Kasumi-1 (cell line): ENCODE measurements around the gene GABBR2.
"Not testable (repeated sequence)": the region's sequence is repeated elsewhere in the genome, so short reads cannot be mapped to it uniquely, and the experiment has no call there.

Experiments
- DNase-seq, 2 experiments: peaks; one replicate each; lab custom pipeline; 2025; lab: John Stamatoyannopoulos, UW

GABBR2 gene

DNA sequence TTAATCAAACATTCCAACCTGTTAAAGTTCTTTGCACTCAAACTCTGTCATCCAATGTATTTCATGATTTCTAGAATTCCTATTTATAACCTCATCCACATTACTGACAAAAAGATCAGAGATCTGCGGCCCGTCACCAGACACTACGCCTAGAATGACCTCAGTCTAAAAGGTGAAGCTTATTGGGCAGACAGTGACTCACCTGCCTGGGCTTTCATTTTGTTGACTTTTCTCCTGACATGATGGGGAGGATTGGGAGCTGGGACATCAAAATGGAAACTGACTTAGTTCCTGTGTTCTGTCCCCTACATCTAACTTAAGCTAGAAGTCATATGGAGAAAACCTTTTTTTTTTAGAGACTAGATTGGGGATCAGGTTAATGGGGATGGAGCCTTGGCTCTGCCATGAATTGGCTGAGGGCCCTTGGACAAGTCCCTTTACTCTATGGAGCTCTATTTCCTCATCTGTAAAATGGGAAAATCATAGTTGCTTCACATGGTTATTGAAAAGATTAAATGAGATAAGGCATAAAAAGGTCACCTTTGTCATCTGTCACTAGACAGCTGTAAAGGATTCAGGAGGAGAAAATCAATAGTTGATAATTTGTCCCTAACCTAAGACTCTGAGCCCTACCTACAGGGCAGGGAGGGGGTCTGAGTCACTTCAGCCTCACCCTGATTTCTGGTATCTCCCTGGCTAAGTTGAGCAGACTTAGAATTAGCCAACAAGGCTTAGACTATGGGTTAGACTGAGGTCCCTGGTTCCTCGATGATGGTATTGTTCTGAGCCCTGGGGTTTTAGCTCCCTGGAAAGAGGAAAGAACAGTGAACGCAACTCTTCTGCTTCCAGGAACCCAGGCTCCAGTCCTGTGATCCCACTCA lies 228.5 kb downstream of the GABBR2 start:
- no peak for DNase-seq

DNA sequence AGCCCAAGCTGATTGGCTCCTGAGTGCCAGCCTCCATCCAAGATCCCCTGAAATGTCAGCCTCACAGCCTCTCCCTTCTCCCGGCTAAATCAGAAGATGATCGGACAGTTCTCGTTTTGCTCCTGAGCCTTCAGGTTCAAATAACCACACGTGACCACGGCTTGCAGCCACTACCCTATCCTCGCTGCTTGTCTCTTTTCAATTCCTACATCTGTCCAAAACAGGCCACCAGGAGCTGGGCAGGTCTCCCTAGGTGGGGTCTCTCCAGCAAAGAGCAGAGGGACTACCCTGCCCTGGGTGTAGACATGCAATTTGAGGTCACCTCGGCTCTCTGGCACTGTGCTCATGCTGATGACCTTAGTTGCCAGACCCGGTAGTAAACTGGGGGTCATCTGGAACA lies 229.3 kb downstream of the GABBR2 start:
- DNase-seq = no peak

- DNase-seq = no peak
These were observed 230.9 kb downstream of the GABBR2 start for GRCh38 chr9:98477884-98478283.

- DNase-seq = no peak
These were observed 236.5 kb downstream of the GABBR2 start for GRCh38 chr9:98472216-98472615.

- DNase-seq = no peak
These were observed 237.6 kb downstream of the GABBR2 start for GRCh38 chr9:98471185-98471584.

- DNase-seq = no peak
These were observed 240.0 kb downstream of the GABBR2 start for GRCh38 chr9:98468567-98469239.

DNA sequence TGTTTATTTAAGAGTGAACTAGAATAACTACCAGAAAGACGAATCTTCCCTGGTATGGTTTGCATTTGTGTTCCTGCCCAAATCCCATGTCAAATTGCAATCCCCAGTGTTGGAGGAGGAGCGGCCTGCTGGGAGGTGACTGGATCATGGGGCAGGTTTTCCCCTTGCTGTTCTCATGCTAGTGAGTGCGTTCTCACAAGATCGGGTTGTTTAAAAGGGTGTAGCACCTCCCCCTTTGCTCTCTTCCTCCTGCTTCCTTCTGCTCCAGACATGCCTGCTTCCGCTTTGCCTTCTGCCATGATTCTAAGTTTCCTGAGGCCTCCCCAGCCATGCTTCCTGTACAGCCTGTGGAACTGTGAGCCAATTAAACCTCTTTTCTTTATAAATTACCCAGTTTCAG lies 242.9 kb downstream of the GABBR2 start:
- DNase-seq = no peak

DNA sequence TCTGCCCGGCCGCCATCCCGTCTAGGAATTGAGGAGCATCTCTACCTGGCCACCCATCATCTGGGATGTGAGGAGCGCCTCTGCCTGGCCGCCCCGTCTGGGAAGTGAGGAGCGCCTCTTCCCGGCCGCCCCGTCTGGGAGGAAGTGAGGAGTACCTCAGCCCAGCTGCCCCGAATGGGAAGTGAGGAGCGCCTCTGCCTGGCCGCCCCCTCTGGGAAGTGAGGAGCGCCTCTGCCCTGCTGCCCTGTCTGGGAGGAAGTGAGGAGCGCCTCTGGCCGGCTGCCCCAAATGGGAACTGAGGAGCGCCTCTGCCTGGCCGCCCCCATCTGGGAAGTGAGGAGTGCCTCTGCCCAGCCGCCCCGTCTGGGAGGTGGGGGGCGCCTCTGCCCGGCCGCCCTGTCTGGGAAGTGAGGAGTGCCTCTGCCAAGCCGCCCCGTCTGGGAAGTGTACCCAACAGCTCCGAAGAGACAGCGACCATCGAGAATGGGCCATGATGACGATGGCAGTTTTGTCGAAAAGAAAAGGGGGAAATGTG lies 244.5 kb downstream of the GABBR2 start:
- not testable (repeated sequence) for DNase-seq

- no peak for DNase-seq
These were observed 246.4 kb downstream of the GABBR2 start for GRCh38 chr9:98462310-98462709.

DNA sequence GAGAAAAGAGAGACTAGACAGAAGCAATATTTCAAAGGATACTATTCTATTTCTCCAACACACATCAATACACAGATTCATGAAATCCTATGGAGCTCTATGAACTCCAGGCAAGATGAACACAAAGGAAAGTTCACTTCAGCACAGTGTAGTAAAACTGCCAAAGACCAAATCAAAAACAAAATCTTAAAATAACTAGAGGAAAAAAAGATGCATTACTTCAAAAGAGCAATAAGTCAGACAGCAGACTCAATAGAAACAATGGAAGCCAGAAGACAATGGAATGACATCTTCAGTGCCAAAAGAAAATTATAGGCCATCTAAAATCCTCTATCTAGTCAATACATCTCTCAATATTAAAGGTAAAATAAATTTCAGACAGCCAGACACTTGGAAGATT lies 248.0 kb downstream of the GABBR2 start:
- no peak for DNase-seq

DNA sequence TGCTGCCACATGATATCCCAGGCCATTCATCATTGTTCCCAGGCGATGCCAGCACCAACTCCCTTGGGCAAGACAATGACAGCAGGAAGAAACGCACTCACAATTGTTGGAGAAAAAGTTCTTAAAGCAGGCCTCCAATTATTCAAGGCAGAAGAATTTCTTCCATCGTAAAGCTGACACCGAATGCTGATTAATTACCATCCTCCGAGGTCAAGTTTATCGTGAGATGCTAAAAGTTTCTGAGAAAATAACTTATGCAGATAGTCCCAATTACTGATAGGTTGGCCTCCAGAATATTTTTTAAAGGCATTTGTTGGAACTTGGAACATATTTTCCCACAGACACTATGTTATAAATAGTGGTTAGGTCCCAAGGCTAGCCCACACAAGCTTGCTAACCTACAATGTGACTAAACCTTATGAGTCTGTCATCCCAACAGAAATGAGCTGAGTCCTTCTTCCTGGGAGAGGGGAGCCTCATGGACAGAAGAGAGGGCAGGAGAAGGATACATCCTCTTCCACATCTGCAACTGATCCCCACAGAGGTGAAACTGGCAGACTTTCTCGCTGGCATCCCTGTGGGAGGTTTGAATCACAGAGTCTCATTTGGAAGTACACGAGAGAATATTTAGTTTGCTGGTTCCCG lies 250.9 kb downstream of the GABBR2 start:
- no peak for DNase-seq

- no peak for DNase-seq
These were observed 252.6 kb downstream of the GABBR2 start for GRCh38 chr9:98456156-98456613.

DNA sequence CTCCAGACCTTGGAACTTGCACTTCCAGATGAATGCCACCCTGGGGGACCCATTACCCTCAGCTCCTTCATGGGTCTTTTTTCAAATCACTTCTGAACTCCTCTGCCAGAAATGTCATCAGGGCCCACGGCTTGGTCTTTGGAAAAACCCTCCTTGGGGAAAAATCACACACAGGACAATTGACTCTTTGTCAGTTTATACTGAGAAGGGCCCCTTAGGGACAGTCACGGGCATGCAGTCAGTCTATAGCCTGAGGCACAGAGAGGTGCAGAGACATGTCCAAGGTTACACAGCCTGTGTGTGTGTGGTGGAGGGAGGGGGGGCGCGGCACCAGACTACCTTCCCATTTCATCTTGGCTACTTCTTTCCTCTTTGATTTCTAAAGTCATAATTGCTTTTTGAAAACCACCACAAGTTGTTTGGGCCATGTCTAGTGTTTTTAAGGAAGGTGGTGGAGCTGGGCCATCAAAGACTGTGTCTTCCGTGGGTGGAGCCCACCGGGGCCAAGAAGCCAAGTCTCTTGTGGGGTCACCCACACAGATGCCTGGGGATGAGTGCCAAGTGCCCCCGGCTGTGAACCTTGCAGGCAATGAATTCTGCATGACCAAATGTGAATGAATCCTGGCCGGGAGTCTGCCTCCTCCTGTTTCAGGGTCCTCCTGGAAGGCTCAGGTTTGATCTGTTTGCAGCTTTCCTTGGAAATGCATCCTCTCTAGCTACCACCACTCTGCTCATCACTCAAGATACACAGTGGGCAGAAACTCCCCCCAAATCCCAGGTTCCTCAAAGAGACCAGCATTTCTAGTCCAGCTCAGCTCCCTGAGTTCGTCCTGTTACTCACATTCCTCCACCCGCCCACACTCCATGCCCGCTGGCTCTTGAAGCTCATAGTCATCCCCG lies 253.2 kb downstream of the GABBR2 start:
- DNase-seq = no peak

- no peak for DNase-seq
These were observed 255.0 kb downstream of the GABBR2 start for GRCh38 chr9:98453589-98454311.

DNA sequence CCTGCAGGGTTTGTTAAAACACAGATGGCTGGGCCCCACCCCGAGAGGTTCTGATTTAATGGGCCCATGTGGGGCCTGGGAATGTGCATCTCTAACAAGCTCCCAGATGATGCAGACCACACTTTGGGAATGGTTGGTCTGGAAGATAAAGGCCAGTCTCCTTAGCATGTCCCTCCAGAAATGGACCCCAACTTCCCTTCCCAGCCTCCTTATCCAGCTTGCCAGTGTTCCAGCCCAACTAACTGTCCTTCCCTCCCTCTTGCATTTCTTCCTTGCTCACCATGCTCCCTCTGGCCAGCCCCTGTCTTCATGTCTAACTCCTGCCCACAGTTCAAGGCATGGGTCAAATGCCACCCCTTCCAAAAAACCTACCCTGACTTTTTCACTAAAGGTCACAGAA lies 257.2 kb downstream of the GABBR2 start:
- no peak for DNase-seq

GRCh38 chr9:98450496-98450895 lies 258.2 kb downstream of the GABBR2 start:
- no peak for DNase-seq

DNA sequence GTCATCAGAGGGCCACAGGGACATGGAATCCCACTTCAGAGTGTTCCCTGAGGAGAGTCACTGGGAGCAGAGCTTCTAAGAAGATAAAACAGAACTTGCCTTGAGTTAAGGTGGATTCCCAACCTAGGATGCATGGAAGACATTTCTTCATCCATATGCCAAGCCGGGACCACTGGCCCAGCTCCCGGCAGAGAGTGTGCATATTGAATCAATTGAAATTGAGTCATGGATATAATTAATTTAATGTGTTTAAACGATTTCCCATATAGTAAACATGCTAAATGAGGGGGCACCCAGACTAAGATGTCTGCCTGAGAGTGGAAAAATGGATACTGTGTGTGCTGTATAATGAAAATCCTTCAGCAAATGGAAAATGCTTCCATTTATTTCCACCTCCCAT lies 258.9 kb downstream of the GABBR2 start:
- no peak for DNase-seq

DNA sequence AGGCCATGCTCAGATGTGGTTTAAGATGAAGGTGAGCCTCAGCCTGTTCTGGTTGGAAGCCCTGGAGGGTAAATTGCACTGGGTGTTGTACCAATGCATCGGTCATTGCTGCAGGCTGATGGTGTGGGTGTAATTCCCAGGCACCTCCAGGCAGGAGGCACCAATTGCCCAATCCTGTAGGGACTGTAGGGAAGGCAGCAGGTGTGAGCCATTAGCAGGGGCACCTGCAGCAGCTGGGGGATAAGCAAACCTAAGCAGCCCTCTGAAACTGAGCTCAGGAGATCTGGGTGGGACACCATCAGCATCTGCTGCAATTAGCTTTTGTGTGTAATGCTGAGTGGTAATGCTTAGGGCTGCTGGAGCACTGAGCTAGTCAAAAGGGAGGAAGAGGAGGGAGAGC lies 263.2 kb downstream of the GABBR2 start:
- no peak for DNase-seq

- no peak for DNase-seq
These were observed 264.1 kb downstream of the GABBR2 start for GRCh38 chr9:98444601-98445000.

DNA sequence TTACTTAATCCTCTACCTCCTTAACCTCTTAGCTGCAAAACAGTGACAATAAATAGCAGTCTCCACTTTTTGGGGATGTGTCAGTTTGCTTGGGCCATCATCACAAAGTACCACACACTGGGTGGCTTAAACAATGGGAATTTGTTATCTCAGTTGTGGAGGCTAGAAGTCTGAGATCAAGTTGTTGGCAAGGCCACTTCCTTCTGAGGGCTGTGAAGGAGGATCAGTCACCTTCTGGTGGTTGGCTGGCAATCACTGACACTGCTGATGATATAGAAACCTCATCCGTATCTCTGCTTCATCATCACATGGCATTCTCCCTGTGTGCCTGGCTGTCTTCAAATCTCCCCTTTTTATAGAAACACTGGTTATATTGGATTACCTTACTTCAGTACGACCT lies 266.2 kb downstream of the GABBR2 start:
- no peak for DNase-seq

DNA sequence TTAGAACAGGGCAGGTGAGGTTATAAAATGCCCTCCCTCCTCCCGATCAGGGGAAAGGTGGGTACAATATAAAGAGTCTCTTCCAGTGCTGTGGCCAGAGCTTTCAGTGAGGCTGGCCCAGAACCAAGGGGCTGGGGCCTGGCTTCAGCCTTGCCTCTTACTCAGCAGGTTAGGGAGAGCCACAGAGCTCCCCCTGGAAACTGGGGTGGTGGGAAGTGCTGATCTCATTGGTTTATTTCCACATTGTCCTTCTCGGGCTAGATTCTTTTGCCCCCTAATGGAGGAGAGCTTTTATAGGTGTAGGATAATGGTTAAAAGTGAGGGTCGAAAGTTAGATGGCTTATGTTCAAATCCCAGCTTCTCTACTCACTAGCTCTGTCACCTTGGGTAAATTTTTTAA lies 266.6 kb downstream of the GABBR2 start:
- DNase-seq = no peak
